HL-60 (cell line): Measurements from ENCODE around the gene HSPB1.

Experiments
- GABPA ChIP-seq: IDR thresholded peaks from 2 replicates; pipeline ENCODE4 v1.6.1; 2012; ENCODE audit warnings: low read depth
- SPI1 ChIP-seq: IDR thresholded peaks from 2 replicates; pipeline ENCODE4 v1.6.1; 2012; ENCODE audit warnings: low read depth, mild to moderate bottlenecking, borderline replicate concordance
- TF ChIP-seq, protein P1 (sequence below): IDR thresholded peaks from one replicate; pipeline ENCODE4 v1.5.1; 2011; ENCODE audit warnings: low read length, control low read depth, inconsistent platforms; ENCODE audit not compliant: insufficient read depth
- TF ChIP-seq, protein P2 (sequence below): IDR thresholded peaks from 2 replicates; pipeline ENCODE4 v1.6.1; 2012; ENCODE audit warnings: low read depth; ENCODE audit not compliant: insufficient replicate concordance

DNA sequence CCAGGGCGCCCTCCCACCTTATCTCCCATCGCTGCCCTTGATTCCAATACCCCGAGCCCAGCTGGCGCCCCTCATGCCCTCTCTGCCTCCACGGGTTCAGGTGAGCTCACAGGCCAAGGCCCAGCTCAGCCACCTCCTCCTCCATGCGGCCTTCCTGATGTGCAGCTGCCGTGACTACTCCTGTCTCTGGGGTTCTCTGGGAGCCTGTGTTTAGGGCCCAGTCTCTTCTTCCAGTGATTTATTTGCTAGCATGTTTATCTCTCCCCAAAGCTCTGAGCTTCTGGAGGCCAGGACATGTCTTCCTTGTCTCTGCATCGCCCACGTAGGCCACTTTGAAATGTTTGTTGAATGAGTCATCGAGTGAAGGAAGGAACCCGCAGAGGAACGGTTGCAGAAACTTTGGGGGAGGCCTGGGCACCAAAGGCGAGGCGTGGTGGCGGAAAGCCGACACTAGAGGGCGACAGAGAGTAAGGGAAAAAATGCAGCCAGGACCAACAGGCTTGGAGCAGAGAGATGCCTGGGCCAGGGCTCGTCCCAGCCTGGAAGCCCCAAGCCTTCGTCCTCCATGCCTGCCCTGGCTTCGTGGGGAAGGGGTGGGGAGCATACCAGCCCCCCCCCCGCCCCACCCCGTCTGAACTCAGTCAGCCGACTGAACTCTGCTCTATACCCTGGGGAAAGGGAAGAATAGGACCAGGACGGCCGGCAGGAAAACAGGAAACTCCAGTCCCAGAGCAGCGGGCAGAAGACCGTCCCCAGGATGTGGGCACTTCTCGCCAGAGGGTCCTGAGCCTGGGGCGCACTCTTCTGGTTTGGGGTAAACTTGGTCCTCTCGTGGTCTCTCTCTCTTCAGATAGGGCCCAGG is 10.9 kb upstream of the HSPB1 start:
- TF ChIP-seq, protein P1, sequence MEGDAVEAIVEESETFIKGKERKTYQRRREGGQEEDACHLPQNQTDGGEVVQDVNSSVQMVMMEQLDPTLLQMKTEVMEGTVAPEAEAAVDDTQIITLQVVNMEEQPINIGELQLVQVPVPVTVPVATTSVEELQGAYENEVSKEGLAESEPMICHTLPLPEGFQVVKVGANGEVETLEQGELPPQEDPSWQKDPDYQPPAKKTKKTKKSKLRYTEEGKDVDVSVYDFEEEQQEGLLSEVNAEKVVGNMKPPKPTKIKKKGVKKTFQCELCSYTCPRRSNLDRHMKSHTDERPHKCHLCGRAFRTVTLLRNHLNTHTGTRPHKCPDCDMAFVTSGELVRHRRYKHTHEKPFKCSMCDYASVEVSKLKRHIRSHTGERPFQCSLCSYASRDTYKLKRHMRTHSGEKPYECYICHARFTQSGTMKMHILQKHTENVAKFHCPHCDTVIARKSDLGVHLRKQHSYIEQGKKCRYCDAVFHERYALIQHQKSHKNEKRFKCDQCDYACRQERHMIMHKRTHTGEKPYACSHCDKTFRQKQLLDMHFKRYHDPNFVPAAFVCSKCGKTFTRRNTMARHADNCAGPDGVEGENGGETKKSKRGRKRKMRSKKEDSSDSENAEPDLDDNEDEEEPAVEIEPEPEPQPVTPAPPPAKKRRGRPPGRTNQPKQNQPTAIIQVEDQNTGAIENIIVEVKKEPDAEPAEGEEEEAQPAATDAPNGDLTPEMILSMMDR, result peak; percentile 96
- TF ChIP-seq, protein P2, sequence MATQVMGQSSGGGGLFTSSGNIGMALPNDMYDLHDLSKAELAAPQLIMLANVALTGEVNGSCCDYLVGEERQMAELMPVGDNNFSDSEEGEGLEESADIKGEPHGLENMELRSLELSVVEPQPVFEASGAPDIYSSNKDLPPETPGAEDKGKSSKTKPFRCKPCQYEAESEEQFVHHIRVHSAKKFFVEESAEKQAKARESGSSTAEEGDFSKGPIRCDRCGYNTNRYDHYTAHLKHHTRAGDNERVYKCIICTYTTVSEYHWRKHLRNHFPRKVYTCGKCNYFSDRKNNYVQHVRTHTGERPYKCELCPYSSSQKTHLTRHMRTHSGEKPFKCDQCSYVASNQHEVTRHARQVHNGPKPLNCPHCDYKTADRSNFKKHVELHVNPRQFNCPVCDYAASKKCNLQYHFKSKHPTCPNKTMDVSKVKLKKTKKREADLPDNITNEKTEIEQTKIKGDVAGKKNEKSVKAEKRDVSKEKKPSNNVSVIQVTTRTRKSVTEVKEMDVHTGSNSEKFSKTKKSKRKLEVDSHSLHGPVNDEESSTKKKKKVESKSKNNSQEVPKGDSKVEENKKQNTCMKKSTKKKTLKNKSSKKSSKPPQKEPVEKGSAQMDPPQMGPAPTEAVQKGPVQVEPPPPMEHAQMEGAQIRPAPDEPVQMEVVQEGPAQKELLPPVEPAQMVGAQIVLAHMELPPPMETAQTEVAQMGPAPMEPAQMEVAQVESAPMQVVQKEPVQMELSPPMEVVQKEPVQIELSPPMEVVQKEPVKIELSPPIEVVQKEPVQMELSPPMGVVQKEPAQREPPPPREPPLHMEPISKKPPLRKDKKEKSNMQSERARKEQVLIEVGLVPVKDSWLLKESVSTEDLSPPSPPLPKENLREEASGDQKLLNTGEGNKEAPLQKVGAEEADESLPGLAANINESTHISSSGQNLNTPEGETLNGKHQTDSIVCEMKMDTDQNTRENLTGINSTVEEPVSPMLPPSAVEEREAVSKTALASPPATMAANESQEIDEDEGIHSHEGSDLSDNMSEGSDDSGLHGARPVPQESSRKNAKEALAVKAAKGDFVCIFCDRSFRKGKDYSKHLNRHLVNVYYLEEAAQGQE, result no peak
- TF ChIP-seq GABPA (no peak), SPI1 (no peak)
